AG09309 (cell line): ENCODE data around the gene ATF7.

Source experiments
- DNase-seq: peaks from one replicate; pipeline ENCODE4 v3.0.0-alpha.2; 2010; ENCODE audit warnings: low read depth
- H3K4me3 ChIP-seq: 2 replicates; pipeline ENCODE4 v1.5.1; 2011; ENCODE audit warnings: mild to moderate bottlenecking, low read depth, low read length, moderate library complexity; ENCODE audit not compliant: control insufficient read depth
- CTCF ChIP-seq: IDR thresholded peaks from 2 replicates; pipeline ENCODE4 v1.5.1; 2011; ENCODE audit warnings: mild to moderate bottlenecking, low read depth, low read length, inconsistent platforms; ENCODE audit not compliant: insufficient read depth, control insufficient read depth; ENCODE audit errors: missing control alignments

ATF7 gene

GRCh38 chr12:53464685-53465418 is 161.3 kb downstream of the ATF7 start:
- no peak overlapping the region for H3K4me3 ChIP-seq
- no peak for DNase-seq
- no peak for TF ChIP-seq CTCF

- TF ChIP-seq CTCF: no peak
- DNase-seq: no peak
Observed at GRCh38 chr12:53463802-53464560, 162.2 kb downstream of the ATF7 start.

GRCh38 chr12:53462935-53463334 is 163.2 kb downstream of the ATF7 start:
- no peak overlapping the region for H3K4me3 ChIP-seq
- no peak for TF ChIP-seq CTCF
- DNase-seq: no peak

More at GRCh38 chr12:53463802-53464560, 162.2 kb downstream of the ATF7 start:
- no peak overlapping the region for H3K4me3 ChIP-seq

GRCh38 chr12:53461591-53461990 is 164.6 kb downstream of the ATF7 start:
- H3K4me3 ChIP-seq: no peak overlapping the region
- no peak for TF ChIP-seq CTCF
- DNase-seq: no peak

- no peak for DNase-seq
- no peak overlapping the region for H3K4me3 ChIP-seq
- TF ChIP-seq CTCF: no peak
Observed at GRCh38 chr12:53461059-53461458, 165.1 kb downstream of the ATF7 start.

- TF ChIP-seq CTCF: no peak
- DNase-seq: no peak
- H3K4me3 ChIP-seq: no peak overlapping the region
Observed at GRCh38 chr12:53459097-53459496, 167.1 kb downstream of the ATF7 start.
